NB4 (cell line): ENCODE measurements around the gene RBM25.

Experiments
- MAX ChIP-seq: IDR thresholded peaks from 2 replicates; pipeline ENCODE4 v1.6.1; 2011; ENCODE audit warnings: low read depth, low read length
- MYC ChIP-seq: IDR thresholded peaks from 2 replicates; pipeline ENCODE4 v1.6.1; 2011; ENCODE audit warnings: low read depth, low read length
- POLR2A ChIP-seq: IDR thresholded peaks from 2 replicates; pipeline ENCODE4 v1.6.1; 2011; ENCODE audit warnings: mild to moderate bottlenecking; ENCODE audit not compliant: insufficient read length; ENCODE audit errors: extremely low read depth
- TF ChIP-seq, protein P1 (sequence below): IDR thresholded peaks from one replicate; pipeline ENCODE4 v1.5.1; 2012; ENCODE audit warnings: low read depth, low read length

DNA sequence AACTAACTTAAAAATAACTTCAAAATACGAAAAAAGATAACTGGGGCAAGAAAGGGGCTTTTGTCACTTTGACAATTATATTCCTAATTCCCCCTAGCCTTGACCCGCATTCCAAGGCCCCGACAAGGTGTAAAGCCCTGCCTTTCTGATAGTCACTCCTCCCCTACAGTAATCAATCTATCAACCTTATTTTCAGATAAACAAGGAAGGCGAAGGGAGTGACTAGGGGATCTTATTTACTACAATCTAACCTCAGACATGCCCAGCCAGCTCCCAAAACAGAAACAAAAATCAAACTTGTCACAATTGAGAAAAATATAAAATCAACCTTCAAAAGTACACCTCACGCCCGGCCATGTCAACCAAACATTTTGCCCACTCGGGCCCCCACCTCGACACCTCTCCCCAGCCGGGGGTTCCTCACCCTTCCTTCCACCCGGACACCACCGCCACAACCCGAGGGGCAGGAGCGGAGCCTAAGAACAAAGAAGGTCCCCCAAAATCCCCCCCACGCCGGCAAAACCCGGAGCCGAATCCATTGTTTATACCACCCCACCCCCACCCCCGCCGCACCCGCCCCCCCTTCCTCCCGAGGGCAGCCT lies 32.0 kb upstream of the RBM25 start:
- TF ChIP-seq POLR2A: no peak
- TF ChIP-seq, protein P1, sequence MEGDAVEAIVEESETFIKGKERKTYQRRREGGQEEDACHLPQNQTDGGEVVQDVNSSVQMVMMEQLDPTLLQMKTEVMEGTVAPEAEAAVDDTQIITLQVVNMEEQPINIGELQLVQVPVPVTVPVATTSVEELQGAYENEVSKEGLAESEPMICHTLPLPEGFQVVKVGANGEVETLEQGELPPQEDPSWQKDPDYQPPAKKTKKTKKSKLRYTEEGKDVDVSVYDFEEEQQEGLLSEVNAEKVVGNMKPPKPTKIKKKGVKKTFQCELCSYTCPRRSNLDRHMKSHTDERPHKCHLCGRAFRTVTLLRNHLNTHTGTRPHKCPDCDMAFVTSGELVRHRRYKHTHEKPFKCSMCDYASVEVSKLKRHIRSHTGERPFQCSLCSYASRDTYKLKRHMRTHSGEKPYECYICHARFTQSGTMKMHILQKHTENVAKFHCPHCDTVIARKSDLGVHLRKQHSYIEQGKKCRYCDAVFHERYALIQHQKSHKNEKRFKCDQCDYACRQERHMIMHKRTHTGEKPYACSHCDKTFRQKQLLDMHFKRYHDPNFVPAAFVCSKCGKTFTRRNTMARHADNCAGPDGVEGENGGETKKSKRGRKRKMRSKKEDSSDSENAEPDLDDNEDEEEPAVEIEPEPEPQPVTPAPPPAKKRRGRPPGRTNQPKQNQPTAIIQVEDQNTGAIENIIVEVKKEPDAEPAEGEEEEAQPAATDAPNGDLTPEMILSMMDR: no peak
- no peak for TF ChIP-seq MAX
- TF ChIP-seq MYC: no peak
